ENCODE data around the gene RNASE12.

DNA sequence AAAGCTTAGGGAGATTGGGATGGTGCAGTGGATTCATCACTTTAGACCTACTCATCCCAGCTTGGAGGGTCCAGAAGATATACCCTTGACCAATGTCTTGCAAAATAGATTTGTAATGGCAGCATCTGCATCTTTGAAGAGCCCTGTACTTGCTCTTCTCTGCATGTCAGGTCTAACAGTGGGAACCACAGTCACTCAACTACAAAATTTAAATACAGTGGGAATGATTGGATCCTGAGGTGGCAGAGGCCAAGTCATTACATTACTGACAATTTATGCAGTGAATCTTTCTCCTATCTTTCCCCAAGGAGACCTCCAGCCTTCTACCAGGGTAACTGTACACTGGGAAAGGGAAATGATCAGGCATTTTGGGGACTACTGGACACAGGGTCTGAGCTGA is 22.1 kb downstream of the RNASE12 start:
- no peak for TF ChIP-seq CTCF (IDR thresholded peaks at IDR 0.05; ENCODE audit: low read length)
- no peak for TF ChIP-seq EZH2 (optimal IDR thresholded peaks at IDR 0.05; ENCODE audit: low read depth, low read length)
- TF ChIP-seq EZH2phosphoT487 (IDR thresholded peaks at IDR 0.05; ENCODE audit: low read length) = no peak
